Measurements from ENCODE around the gene MYO16. TPM values are rescaled to one million over a fixed set of nuclear protein-coding genes. Genes with fewer than 3 reads are reported as not detected.
"Not testable (repeated sequence)": the region's sequence is repeated elsewhere in the genome, so short reads cannot be mapped to it uniquely, and the experiment has no call there.

MYO16 gene
- polyA plus RNA-seq, 3 donors from 2014 or later, result not detected

DNA sequence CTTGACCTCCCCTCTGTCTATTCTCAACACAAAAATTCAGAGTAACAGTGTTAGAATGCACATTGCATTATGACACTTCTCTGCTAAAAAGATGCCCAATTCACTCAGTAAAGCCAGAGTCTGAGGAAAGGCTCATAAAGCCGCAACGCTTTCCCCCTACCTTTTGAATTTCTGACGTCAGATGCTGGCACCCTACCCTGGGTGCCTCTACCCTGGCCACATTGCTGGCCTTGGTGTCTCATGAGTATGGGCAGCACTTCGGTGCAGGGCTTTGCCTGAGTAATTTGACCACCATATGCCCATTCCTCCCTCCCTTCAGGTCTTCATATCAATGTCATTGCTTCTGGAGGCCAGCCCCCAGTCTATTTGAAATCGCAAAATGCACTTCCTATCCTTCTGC, 229.3 kb downstream of the MYO16 start:
- H3K27me3 Mint-ChIP-seq (ENCODE audit: low read depth in 3 of 3), result peaks cover 0 to 3% (median 0%) of the 10 kb centered on the region in 3 donors
- H3K36me3 Mint-ChIP-seq, result no peaks in the 10 kb centered on the region
- H3K4me1 Mint-ChIP-seq, result no peaks in the 10 kb centered on the region
- H3K4me3 Mint-ChIP-seq, result no peak overlapping the region
- DNase-seq, result no peak
- no peak overlapping the region for H3K27ac Mint-ChIP-seq
- H3K9me3 Mint-ChIP-seq, result peaks cover 0 to 10% (median 2%) of the 10 kb centered on the region in 6 donors

DNA sequence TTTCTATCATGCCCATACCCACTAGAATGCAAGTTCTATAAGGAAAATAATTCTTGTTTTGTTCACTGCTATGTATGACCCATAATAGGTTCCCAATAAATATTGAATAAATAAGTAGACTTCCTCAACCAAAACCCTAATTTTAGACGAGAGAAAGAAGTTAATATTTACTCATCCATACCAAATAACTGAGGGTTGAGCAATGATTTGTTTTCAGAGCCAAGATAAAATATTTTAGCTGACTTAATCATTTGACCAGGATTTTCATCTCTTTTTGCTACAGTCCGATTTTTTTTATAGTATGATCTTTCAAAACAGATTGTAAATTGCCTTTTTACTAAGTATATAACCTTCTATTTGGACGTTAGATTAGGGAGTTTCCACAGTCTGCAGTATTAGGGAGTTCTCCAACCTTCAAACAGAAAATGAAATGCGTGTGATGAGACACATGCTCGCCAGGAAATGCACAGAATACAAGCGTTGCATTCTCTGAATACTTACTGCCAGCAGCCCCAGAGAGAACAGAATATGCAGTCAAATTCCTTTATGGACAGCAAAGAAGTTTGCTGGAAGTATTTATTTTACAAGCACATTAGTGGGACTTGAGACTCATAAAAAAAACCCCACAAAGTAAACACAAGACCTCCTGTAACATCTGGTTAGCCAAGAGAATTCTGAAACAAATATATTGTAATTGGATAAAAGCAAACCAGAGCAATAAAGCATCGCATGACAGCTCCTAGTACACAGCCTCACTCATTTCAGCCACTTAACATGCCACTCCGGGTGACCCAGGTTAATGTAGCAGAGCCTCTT, 230.0 kb downstream of the MYO16 start:
- peaks cover 0 to 10% (median 2%) of the 10 kb centered on the region in 6 donors for H3K9me3 Mint-ChIP-seq
- no peak for DNase-seq
- no peak overlapping the region for H3K27ac Mint-ChIP-seq
- no peak overlapping the region for H3K4me3 Mint-ChIP-seq
- H3K4me1 Mint-ChIP-seq, result no peaks in the 10 kb centered on the region
- peaks cover 0 to 3% (median 0%) of the 10 kb centered on the region in 3 donors for H3K27me3 Mint-ChIP-seq (ENCODE audit: low read depth in 3 of 3)
- H3K36me3 Mint-ChIP-seq, result no peaks in the 10 kb centered on the region

DNA sequence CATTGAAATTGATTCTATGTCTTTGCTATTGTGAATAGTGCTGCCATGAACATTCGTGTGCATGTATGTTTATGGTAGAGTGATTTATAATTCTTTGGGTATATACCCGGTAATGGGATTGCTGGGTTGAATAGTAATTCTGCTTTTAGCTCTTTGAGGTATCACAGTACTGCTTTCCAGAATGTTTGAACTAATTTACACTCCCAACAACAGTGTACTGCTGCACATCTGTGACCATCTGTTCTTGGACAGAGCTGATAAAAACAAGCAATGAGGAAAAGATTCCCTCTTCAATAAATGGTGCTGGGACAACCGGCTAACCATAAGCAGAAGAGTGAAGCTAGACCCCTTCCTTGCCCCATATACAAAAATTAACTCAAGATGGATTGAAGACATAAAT, 231.0 kb downstream of the MYO16 start:
- H3K9me3 Mint-ChIP-seq, result peaks cover 0 to 9% (median 3%) of the 10 kb centered on the region in 6 donors
- H3K27ac Mint-ChIP-seq, result no peak overlapping the region
- peaks cover 0 to 3% (median 0%) of the 10 kb centered on the region in 3 donors for H3K27me3 Mint-ChIP-seq (ENCODE audit: low read depth in 3 of 3)
- no peaks in the 10 kb centered on the region for H3K4me1 Mint-ChIP-seq
- no peak overlapping the region for H3K4me3 Mint-ChIP-seq
- no peak for DNase-seq
- H3K36me3 Mint-ChIP-seq, result no peaks in the 10 kb centered on the region

DNA sequence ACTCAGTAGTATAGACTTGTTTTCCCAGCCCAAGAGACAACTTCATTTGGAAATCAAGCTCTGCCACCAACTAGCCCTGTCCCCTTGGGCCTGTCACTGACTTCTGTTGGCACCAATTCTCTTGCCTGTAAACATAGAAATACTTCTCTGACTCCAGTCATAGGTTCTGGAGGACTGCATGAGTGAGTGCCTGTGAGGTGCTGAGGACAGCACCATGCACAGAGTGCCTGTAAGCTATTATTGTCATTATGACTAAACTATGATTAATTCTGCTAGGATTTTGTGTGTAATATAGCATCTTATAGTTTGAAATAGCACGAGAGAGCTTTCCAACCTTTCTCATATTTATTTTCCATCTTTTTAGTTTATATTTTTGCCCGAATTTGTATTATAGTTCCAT, 247.9 kb downstream of the MYO16 start:
- no peak overlapping the region for H3K27ac Mint-ChIP-seq
- H3K9me3 Mint-ChIP-seq, result peaks cover 0 to 4% (median 1%) of the 10 kb centered on the region in 6 donors
- peaks cover 0 to 4% (median 0%) of the 10 kb centered on the region in 3 donors for H3K27me3 Mint-ChIP-seq (ENCODE audit: low read depth in 3 of 3)
- no peak for DNase-seq
- no peaks in the 10 kb centered on the region for H3K4me1 Mint-ChIP-seq
- H3K4me3 Mint-ChIP-seq, result no peak overlapping the region
- H3K36me3 Mint-ChIP-seq, result no peaks in the 10 kb centered on the region

DNA sequence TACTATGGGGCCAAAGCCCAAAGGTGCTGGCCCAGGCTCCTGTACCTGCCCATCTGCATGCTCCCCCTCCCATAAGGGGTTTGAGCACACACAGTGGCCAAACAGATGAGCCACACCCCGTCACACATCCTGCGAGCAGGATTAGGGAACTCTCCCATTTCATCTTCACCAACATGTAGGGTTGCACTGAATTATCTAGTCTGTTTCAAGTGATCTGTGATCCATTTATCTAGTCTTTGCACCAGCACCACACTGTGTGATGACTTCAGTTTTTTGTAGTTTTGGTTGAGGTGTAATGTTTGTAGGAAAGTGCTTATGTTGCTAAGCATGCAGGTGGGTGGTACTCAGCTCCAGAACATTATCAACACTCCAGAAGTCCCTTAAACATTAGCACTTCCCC, 249.3 kb downstream of the MYO16 start:
- Mint-ChIP-seq H3K4me3 (no peak overlapping the region), H3K4me1 (no peaks in the 10 kb centered on the region), H3K36me3 (no peaks in the 10 kb centered on the region), H3K9me3 (peaks cover 0 to 4% (median 1%) of the 10 kb centered on the region in 6 donors), H3K27me3 (ENCODE audit: low read depth in 3 of 3) (peaks cover 0 to 4% (median 0%) of the 10 kb centered on the region in 3 donors), H3K27ac (no peak overlapping the region)
- no peak for DNase-seq

DNA sequence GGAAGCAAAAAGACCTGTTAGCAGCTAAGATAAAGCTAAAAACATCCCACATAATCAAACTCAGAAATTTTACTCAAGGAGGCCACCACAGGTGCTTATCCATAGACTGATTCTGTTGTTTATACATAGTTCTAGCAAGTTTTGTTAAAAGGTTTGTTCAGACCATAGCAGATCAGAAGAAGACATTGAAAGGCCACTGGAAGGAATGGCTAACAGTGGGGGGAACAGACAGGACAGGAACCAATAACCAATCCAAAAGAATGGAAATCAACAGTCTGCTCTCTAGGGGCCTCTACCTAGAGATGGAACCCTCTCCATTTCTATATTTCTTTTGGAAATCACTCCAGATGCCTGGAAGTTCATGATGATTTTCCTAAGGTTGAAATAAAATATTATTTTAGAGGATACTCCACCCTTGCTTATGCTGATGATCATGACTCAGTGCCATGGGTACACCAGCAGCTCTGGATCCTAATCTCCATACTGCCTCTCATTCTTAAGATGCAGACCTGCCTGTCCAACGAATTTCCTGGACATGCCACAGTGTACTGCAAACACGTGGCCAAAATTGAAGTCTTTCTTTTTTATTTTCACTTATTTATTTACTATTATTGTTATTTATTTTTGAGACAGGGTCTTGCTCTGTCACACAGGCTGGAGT, 260.0 kb downstream of the MYO16 start:
- Mint-ChIP-seq H3K4me1 (no peaks in the 10 kb centered on the region), H3K4me3 (no peak overlapping the region), H3K27me3 (ENCODE audit: low read depth in 3 of 3) (peaks cover 0 to 2% (median 1%) of the 10 kb centered on the region in 3 donors), H3K9me3 (peaks cover 0 to 2% (median 0%) of the 10 kb centered on the region in 6 donors), H3K27ac (no peak overlapping the region), H3K36me3 (no peaks in the 10 kb centered on the region)
- no peak for DNase-seq

DNA sequence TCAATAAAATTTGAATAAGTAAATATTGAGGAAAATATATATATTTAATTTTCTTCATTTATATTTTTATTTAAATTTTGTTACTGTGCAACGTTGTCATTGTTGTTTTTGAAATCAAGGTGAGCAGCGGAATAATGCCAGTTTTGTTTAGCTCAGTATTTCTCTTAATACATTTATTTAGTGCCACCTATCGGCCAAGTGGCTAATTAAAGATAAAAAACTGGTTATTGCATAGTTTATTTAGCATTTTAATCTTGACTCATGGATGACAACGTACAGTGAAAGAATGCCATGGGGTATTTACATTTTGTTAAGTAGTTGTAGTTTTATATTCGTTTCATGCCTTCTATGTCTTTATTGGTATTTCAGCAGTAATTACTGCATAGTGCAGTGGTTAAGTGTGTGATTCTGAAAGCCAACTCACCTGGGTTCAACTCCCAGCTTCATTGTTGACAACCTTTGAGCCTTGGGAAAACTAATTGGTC, 265.9 kb downstream of the MYO16 start:
- Mint-ChIP-seq H3K27me3 (ENCODE audit: low read depth in 3 of 3) (peaks cover 1 to 3% (median 2%) of the 10 kb centered on the region in 3 donors), H3K36me3 (no peaks in the 10 kb centered on the region), H3K27ac (no peak overlapping the region), H3K4me1 (peaks cover 3 to 7% of the 10 kb centered on the region in 2 donors), H3K9me3 (peaks cover 0 to 7% (median 0%) of the 10 kb centered on the region in 6 donors), H3K4me3 (no peak overlapping the region)
- no peak for DNase-seq

DNA sequence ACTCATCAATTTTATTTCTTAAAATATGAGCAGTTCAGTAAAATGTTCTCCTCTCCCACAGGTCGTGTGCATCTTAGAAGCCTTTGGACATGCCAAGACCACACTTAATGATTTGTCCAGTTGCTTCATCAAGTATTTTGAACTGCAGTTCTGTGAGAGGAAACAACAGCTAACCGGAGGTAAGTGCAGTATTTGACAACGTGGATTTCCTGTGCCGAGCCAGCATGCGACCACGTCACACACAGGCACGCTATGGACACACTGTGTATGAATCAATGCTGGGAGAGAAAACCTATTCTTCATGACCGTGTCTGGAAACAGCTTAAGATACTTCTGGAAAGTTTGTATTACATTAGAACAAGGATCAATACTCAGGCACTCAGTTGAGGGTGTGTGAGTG, 268.5 kb downstream of the MYO16 start:
- no peaks in the 10 kb centered on the region for H3K36me3 Mint-ChIP-seq
- no peak for DNase-seq
- peaks cover 3 to 7% of the 10 kb centered on the region in 2 donors for H3K4me1 Mint-ChIP-seq
- no peak overlapping the region for H3K4me3 Mint-ChIP-seq
- H3K27ac Mint-ChIP-seq, result no peak overlapping the region
- H3K9me3 Mint-ChIP-seq, result peaks cover 0 to 7% (median 1%) of the 10 kb centered on the region in 6 donors
- peaks cover 0 to 3% (median 0%) of the 10 kb centered on the region in 3 donors for H3K27me3 Mint-ChIP-seq (ENCODE audit: low read depth in 3 of 3)

DNA sequence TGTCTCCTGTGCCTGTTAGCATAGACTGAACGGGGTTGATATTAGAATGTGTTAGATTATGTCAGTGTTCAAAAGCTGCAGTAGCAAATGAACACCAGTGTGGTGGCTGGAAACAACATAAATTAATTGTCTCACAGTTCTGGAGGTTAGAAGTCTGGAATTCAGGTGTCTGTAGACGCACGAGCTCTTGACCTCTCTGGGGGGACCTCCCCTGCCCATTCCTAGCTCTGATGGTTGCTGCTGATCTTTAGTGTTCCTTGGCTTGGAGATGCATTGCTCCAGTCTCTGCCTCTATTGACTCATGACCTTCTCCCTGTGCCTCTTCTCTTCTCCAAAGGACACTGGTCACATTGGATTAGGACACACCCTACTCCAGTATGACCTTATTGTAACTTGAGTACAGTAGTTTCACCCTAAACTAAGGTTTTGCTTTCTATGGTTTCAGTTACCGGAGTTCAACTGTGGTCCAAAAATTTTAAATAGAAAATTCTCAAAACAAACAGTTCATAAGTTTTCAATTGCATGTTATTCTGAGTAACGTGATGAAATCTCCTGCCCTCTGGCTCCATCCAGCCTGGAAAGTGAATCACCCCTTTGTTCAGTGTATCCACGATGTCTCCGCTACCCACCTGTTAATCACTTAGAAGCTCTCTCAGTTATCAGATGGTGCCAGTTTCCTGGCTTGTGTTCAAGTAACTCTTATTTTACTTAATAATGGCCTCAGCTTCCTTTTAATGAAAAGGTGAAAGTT, 273.2 kb downstream of the MYO16 start:
- no peak for DNase-seq
- H3K4me3 Mint-ChIP-seq, result no peak overlapping the region
- H3K9me3 Mint-ChIP-seq, result peaks cover 0 to 7% (median 1%) of the 10 kb centered on the region in 6 donors
- no peaks in the 10 kb centered on the region for H3K36me3 Mint-ChIP-seq
- H3K4me1 Mint-ChIP-seq, result peaks cover 3 to 5% of the 10 kb centered on the region in 2 donors
- H3K27me3 Mint-ChIP-seq (ENCODE audit: low read depth in 3 of 3), result peaks cover 0 to 3% (median 3%) of the 10 kb centered on the region in 3 donors
- no peak overlapping the region for H3K27ac Mint-ChIP-seq

DNA sequence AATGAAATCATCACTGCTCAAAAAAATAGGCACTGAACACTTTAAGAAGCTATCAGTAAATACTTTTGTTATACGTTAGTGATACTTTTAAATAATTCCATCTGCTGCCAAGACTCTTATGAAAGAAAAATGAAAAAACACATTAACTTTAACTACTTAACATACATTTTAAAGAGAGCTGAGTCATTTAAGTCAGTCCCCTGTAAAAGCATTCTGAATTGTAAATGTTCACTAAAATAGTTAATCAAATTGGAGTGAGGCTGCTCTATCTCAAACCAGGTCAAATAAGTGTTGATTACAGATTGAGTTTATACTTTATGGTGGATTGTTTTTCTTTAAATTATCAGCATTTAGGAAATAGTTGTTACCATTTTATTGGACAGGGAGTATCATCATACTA, 274.2 kb downstream of the MYO16 start:
- Mint-ChIP-seq H3K36me3 (no peaks in the 10 kb centered on the region), H3K4me1 (no peaks in the 10 kb centered on the region), H3K9me3 (peaks cover 0 to 7% (median under 1%) of the 10 kb centered on the region in 6 donors), H3K27ac (no peak overlapping the region), H3K4me3 (no peak overlapping the region), H3K27me3 (ENCODE audit: low read depth in 3 of 3) (peaks cover 0 to 3% (median 0%) of the 10 kb centered on the region in 3 donors)
- DNase-seq, result no peak

DNA sequence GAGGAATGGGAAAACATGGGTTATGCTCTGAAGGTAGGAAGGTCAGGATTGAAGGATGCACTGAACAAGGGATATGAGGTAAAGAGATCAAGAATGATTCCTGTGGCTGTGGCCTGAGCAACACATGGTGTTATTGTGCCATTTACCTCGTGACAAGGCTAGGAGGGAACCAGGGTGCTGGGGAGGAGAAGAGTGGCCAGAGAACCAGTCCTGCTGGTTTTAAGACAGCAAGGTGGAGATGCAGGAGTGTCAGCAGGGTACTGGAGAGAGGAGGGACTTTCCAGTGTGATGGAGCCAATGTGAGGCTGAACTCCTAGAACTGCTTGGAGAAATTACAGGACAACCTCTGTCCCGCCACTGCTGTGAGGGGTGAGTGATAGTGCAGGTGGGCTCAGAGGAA, 282.4 kb downstream of the MYO16 start:
- peaks cover 0 to 2% (median 0%) of the 10 kb centered on the region in 6 donors for H3K9me3 Mint-ChIP-seq
- DNase-seq, result no peak
- peaks cover 14 to 18% of the 10 kb centered on the region in 2 donors for H3K4me1 Mint-ChIP-seq
- H3K36me3 Mint-ChIP-seq, result no peaks in the 10 kb centered on the region
- H3K27me3 Mint-ChIP-seq (ENCODE audit: low read depth in 3 of 3), result peaks cover 0 to 4% (median 2%) of the 10 kb centered on the region in 3 donors
- no peak overlapping the region for H3K4me3 Mint-ChIP-seq
- no peak overlapping the region for H3K27ac Mint-ChIP-seq

DNA sequence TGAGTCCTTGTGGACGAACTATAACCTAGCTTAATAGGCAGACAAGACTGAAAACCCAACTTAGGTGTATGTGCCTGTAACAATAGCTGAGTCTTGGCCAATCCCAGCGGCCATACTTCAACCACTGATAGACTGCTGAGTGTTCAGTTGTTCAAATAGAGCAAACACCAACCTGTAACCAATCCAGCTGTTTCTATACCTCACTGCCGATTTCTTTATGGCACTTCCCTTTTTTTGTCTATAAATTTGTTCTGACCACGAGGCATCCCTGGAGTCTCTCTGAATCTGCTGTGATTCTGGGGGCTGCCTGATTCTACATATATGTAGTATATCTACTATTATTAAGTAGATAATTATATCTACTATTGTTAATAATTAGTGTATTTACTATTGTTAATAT, 284.3 kb downstream of the MYO16 start:
- H3K27ac Mint-ChIP-seq; H3K36me3 Mint-ChIP-seq; H3K9me3 Mint-ChIP-seq; H3K27me3 Mint-ChIP-seq (ENCODE audit: low read depth in 3 of 3); H3K4me3 Mint-ChIP-seq; DNase-seq: not testable (repeated sequence)
- H3K4me1 Mint-ChIP-seq, result peaks cover 14 to 18% of the 10 kb centered on the region in 2 donors

DNA sequence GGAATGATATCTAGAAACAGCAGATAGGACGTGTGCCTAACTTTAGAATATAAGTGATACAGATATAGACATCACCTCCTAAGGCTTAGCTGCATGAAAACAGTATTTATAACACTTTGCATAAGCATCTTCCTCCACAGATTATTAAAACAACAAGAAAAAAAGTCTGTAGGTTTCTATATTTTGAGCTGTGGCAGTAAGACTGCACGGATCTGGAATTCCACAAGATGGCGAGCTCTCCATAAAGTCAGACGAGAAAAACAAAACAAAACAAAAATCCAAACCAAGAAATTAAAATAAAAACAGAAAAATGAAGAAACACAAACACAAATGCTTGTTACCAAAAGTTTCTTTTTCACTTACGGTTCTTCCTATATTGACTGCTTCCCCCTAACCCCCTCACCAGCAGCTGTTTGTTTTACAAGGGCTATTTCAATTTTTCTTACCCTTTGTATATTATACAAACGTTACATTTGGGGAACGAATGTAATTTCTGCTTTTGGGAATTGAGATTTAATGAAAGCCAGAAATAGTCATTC, 285.8 kb downstream of the MYO16 start:
- no peak overlapping the region for H3K27ac Mint-ChIP-seq

More for the DNA sequence above, 285.8 kb downstream of the MYO16 start:
- DNase-seq, result no peak
- H3K4me3 Mint-ChIP-seq, result peak overlapping the region; percentile 3 to 78 (median 61)
- peaks cover 14 to 18% of the 10 kb centered on the region in 2 donors for H3K4me1 Mint-ChIP-seq
- peaks cover 0 to under 1% (median 0%) of the 10 kb centered on the region in 6 donors for H3K9me3 Mint-ChIP-seq
- peaks cover 0 to 4% (median 2%) of the 10 kb centered on the region in 3 donors for H3K27me3 Mint-ChIP-seq (ENCODE audit: low read depth in 3 of 3)
- no peaks in the 10 kb centered on the region for H3K36me3 Mint-ChIP-seq
